Activated CD8-positive, alpha-beta memory T cell treated with anti-CD3 and anti-CD28 coated beads, Interleukin-2, amount 50 U/mL, for 1 hour (primary cell): ENCODE data around the gene GMFB.

Experiments used
- DNase-seq: peaks from one replicate; pipeline ENCODE4 v3.0.0-alpha.2; 2020; ENCODE audit errors: extremely low read depth

Gene GMFB

GRCh38 chr14:54425537-54426274, 63.1 kb downstream of the GMFB start:
- DNase-seq = no peak

- no peak for DNase-seq
Observed at GRCh38 chr14:54425068-54425467, 63.7 kb downstream of the GMFB start.
